ENCODE measurements around the gene FCN3. TPM values are rescaled to one million over a fixed set of nuclear protein-coding genes. Genes with fewer than 3 reads are reported as not detected.

FCN3 gene
- total RNA-seq, 1 donor from 2014 or later: not detected

GRCh38 chr1:27331922-27332321, 42.7 kb downstream of the FCN3 start:
- peaks cover 12% of the 10 kb centered on the region for H3K4me1 Mint-ChIP-seq (ENCODE audit: low read depth)
- peak overlapping the region; percentile 22 for H3K27ac Mint-ChIP-seq
- no peaks in the 10 kb centered on the region for H3K27me3 Mint-ChIP-seq (ENCODE audit: low read depth)
- no peak overlapping the region for H3K4me3 Mint-ChIP-seq (ENCODE audit: low read depth)
- intact Hi-C loops (cut with micrococcal nuclease): loop anchor here (2.0 kb wide), 1 partner anchor 63 kb away; no protein-coding TSS in a partner anchor
- no peak for DNase-seq (ENCODE audit: low spot score)
- no peaks in the 10 kb centered on the region for H3K9me3 Mint-ChIP-seq
- H3K36me3 Mint-ChIP-seq (ENCODE audit: low read depth): peaks cover 67% of the 10 kb centered on the region

GRCh38 chr1:27331426-27331825, 43.2 kb downstream of the FCN3 start:
- Mint-ChIP-seq H3K9me3 (no peaks in the 10 kb centered on the region), H3K36me3 (ENCODE audit: low read depth) (peaks cover 66% of the 10 kb centered on the region), H3K4me3 (ENCODE audit: low read depth) (no peak overlapping the region), H3K27me3 (ENCODE audit: low read depth) (no peaks in the 10 kb centered on the region), H3K27ac (no peak overlapping the region), H3K4me1 (ENCODE audit: low read depth) (peaks cover 12% of the 10 kb centered on the region)
- intact Hi-C loops (cut with micrococcal nuclease): no loop called here
- DNase-seq (ENCODE audit: low spot score): no peak

DNA sequence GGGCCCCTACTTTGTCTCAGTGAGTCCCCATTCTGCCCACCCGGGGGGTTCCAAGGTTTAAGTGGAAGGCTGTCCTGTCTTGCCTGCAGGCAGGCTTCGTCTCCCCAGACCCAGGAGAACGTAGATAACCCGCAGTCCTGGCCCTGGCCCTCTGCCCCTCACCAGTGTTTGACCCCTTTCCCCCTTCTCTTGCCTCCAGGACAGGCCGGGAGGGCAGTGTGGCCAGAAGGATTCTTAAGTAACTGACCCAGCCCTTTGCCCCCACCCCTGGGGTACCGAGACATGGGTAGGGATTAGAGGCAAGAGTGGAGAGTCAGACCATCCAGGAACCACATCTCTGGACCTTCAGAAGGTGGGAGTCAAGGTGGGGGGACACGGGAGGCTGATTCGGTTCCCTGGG, 43.8 kb downstream of the FCN3 start:
- intact Hi-C loops (cut with micrococcal nuclease): no loop called here
- Mint-ChIP-seq H3K9me3 (no peaks in the 10 kb centered on the region), H3K27ac (no peak overlapping the region), H3K4me1 (ENCODE audit: low read depth) (peaks cover 18% of the 10 kb centered on the region), H3K36me3 (ENCODE audit: low read depth) (peaks cover 66% of the 10 kb centered on the region), H3K4me3 (ENCODE audit: low read depth) (no peak overlapping the region), H3K27me3 (ENCODE audit: low read depth) (no peaks in the 10 kb centered on the region)
- DNase-seq (ENCODE audit: low spot score): no peak

DNA sequence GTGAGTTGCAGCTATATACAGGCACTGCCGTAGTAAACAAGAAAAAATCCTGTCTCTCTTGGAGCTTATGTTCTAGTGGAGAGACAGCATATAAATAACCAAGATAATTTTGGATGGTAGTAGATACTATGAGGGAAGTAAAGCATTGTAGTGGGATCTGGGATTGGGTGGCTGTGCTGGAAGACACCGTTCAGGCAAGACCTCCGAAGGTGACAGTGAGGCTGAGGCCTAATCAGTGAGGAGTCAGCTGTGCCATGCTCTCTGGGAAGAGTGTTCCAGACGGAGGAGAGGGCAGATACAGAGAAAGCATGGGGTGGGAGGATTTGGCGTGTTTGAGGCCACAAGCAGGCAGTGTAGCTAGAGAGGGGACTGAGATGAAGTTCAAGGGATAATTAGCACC, 46.7 kb downstream of the FCN3 start:
- H3K4me3 Mint-ChIP-seq (ENCODE audit: low read depth): no peak overlapping the region
- intact Hi-C loops (cut with micrococcal nuclease): no loop called here

DNA sequence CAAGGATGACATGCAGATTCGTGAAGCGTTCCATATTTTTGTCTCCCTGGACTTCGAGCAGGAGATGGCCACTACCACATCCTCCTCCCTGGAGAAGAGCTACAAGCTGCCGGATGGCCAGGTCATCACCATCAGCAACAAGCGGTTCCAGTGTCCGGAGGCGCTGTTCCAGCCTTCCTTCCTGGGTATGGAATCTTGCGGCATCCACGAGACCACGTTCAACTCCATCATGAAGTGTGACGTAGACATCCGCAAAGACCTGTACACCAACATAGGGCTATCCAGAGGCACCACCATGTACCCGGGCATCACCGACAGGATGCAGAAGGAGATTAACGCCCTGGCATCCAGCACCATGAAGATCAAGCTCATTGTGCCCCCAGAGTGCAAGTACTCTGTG, 49.3 kb downstream of the FCN3 start:
- Mint-ChIP-seq H3K9me3 (no peaks in the 10 kb centered on the region), H3K4me3 (ENCODE audit: low read depth) (no peak overlapping the region), H3K27ac (no peak overlapping the region), H3K36me3 (ENCODE audit: low read depth) (peaks cover 54% of the 10 kb centered on the region), H3K27me3 (ENCODE audit: low read depth) (no peaks in the 10 kb centered on the region), H3K4me1 (ENCODE audit: low read depth) (peaks cover 36% of the 10 kb centered on the region)
- no peak for DNase-seq (ENCODE audit: low spot score)
- intact Hi-C loops (cut with micrococcal nuclease): no loop called here

More for the DNA sequence above, 46.7 kb downstream of the FCN3 start:
- Mint-ChIP-seq H3K27ac (no peak overlapping the region), H3K4me1 (ENCODE audit: low read depth) (peaks cover 30% of the 10 kb centered on the region), H3K36me3 (ENCODE audit: low read depth) (peaks cover 65% of the 10 kb centered on the region), H3K27me3 (ENCODE audit: low read depth) (no peaks in the 10 kb centered on the region), H3K9me3 (no peaks in the 10 kb centered on the region)
- no peak for DNase-seq (ENCODE audit: low spot score)

GRCh38 chr1:27322569-27323240, 51.9 kb downstream of the FCN3 start:
- Mint-ChIP-seq H3K9me3 (no peaks in the 10 kb centered on the region), H3K4me1 (ENCODE audit: low read depth) (peaks cover 25% of the 10 kb centered on the region), H3K27ac (peak overlapping the region; percentile 90), H3K36me3 (ENCODE audit: low read depth) (peaks cover 37% of the 10 kb centered on the region), H3K27me3 (ENCODE audit: low read depth) (peaks cover 3% of the 10 kb centered on the region), H3K4me3 (ENCODE audit: low read depth) (peak overlapping the region; percentile 97)
- intact Hi-C loops (cut with micrococcal nuclease): loop anchor here (1.0 to 5.0 kb wide), 3 partner anchors 19 to 450 kb away; partner anchors contain the start of genes FAM76A and STX12
- DNase-seq (ENCODE audit: low spot score): no peak

GRCh38 chr1:27321813-27322568, 52.6 kb downstream of the FCN3 start, which contains the start of gene TMEM222:
TMEM222 (plus strand) TSS chr1:27322163; CDS start chr1:27322198, 35 bp downstream.
- H3K36me3 Mint-ChIP-seq (ENCODE audit: low read depth): peaks cover 36% of the 10 kb centered on the region
- no peaks in the 10 kb centered on the region for H3K9me3 Mint-ChIP-seq
- H3K27me3 Mint-ChIP-seq (ENCODE audit: low read depth): peaks cover 3% of the 10 kb centered on the region
- peaks cover 24% of the 10 kb centered on the region for H3K4me1 Mint-ChIP-seq (ENCODE audit: low read depth)
- DNase-seq (ENCODE audit: low spot score): peak; percentile 97
- H3K27ac Mint-ChIP-seq: peak within 1 kb of the TSS; percentile 90
- H3K4me3 Mint-ChIP-seq (ENCODE audit: low read depth): peak within 1 kb of the TSS; percentile 97
- intact Hi-C loops (cut with micrococcal nuclease): loop anchor here (1.0 to 5.0 kb wide), 3 partner anchors 19 to 450 kb away; partner anchors contain the start of genes FAM76A and STX12

Other genes starting within 250 kb of the FCN3 start
- 23.7 and 27.2 TPM in 2 replicates for gene SLC9A1, start 219.7 kb downstream of the FCN3 start, total RNA-seq
- gene WDTC1, start 140.2 kb downstream of the FCN3 start, total RNA-seq: 22.3 and 22.4 TPM in 2 replicates
- gene TMEM222, start 52.7 kb downstream of the FCN3 start, total RNA-seq: 32.1 and 35.7 TPM in 2 replicates
- 20.0 and 25.7 TPM in 2 replicates for gene SYTL1, start 32.8 kb downstream of the FCN3 start, total RNA-seq
- 15.8 and 22.0 TPM in 2 replicates for gene MAP3K6, start 7.9 kb downstream of the FCN3 start, total RNA-seq
- gene CD164L2, start 8.5 kb upstream of the FCN3 start, total RNA-seq: not detected in 2 replicates
- gene GPR3, start 17.8 kb upstream of the FCN3 start, total RNA-seq: 3.7 and 3.9 TPM in 2 replicates
- 125 and 128 TPM in 2 replicates for gene WASF2, start 115.3 kb upstream of the FCN3 start, total RNA-seq
- gene AHDC1, start 229.3 kb upstream of the FCN3 start, total RNA-seq: 28.5 and 29.3 TPM in 2 replicates